Neural progenitor cell (in vitro differentiated cells): ENCODE results near the gene FRMPD1.

Experiments
- EZH2 ChIP-seq: fragments of 200-600 bp; sonication (generic); IDR thresholded peaks from 2 replicates; pipeline ENCODE4 v1.6.1; 2017; ENCODE audit warnings: antibody characterized with exemption, mild to moderate bottlenecking, moderate library complexity
- EZH2phosphoT487 ChIP-seq: fragments of 200-600 bp; sonication (generic); IDR thresholded peaks from 2 replicates; pipeline ENCODE4 v1.6.1; 2017; ENCODE audit warnings: antibody characterized with exemption
- TF ChIP-seq, protein P1 (sequence below): fragments of 200-600 bp; sonication (generic); IDR thresholded peaks from 2 replicates; pipeline ENCODE4 v1.5.1; 2017; ENCODE audit warnings: antibody characterized with exemption, mild to moderate bottlenecking

GRCh38 chr9:37719526-37719925 lies 68.8 kb downstream of the FRMPD1 start:
- TF ChIP-seq, protein P1, sequence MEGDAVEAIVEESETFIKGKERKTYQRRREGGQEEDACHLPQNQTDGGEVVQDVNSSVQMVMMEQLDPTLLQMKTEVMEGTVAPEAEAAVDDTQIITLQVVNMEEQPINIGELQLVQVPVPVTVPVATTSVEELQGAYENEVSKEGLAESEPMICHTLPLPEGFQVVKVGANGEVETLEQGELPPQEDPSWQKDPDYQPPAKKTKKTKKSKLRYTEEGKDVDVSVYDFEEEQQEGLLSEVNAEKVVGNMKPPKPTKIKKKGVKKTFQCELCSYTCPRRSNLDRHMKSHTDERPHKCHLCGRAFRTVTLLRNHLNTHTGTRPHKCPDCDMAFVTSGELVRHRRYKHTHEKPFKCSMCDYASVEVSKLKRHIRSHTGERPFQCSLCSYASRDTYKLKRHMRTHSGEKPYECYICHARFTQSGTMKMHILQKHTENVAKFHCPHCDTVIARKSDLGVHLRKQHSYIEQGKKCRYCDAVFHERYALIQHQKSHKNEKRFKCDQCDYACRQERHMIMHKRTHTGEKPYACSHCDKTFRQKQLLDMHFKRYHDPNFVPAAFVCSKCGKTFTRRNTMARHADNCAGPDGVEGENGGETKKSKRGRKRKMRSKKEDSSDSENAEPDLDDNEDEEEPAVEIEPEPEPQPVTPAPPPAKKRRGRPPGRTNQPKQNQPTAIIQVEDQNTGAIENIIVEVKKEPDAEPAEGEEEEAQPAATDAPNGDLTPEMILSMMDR: no peak
- TF ChIP-seq EZH2phosphoT487 (no peak), EZH2 (no peak)
